CD4-positive, alpha-beta T cell treated with Interleukin-1 beta for 1 hour (primary cell): ENCODE results near the gene TXNRD1.
A peak's percentile ranks its signal among the peaks of the same experiment; 100 is the strongest.

Experiments
- DNase-seq, 2 donors: peaks; one replicate each; pipeline ENCODE4 v3.0.0-alpha.2; 2020 to 2022

The TXNRD1 gene

DNA sequence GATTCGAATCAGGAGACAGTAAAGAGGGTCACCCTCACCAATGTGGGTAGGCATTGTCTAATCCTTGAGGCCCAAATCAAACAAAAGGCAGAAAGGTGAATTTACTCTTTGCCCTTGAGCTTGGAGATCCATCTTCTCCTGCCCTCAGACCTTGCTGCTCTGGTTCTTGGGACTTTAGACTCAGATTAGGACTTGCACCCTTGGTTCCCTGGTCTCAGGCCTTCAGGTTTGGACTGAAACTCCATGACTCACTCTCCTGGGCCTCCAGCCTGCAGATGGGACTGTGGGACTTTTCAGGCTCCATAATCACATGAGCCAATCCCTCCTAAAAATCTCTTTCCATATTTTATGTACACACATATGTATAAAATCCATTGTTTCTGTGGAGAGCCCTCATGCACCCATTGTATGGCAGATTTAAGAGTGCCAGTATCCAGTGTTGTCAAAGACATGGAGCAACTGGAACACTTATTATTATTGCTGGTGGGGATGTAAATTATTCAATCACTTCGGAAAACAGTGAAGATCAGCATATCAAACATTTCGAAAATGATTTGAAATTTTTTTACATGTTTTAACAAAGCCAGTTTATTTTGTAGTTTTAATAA lies 136.6 kb downstream of the TXNRD1 start:
- no peak for DNase-seq

GRCh38 chr12:104353012-104353981 lies 137.7 kb downstream of the TXNRD1 start:
- no peak for DNase-seq

- DNase-seq = no peak
Observed at GRCh38 chr12:104354167-104354867, 138.7 kb downstream of the TXNRD1 start.

DNA sequence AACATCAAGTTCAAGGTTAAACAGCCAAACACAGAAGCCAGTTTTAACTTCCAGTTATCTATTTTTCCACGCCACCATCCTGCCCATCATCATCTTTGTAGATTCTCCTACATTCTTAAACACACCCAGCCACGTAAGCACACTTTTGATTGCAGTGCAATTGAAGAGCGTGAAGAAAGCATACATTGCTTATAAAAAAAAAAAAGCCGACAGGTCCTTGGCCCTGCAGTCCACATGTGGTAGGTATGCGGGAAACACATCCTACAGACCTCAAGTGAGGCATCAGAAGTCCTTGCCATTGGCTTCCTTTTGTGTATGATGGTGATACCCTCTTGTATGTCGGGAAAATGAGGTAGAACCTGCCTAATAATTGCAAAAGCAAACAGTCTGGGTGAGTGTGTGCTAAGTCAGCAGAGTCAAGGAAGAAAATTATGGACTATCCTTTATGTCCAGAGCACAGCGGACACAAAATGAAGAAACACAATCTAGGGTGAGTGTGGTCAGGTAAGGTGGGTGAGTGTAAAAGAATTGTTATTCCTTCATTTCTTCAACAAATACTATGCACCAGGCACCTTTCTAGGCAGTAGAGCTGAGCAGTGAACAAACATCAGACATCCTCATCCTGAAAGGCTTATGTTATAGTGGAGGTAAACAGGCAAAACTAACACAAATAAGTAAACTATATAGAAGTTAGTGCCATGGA lies 139.4 kb downstream of the TXNRD1 start:
- no peak for DNase-seq

DNA sequence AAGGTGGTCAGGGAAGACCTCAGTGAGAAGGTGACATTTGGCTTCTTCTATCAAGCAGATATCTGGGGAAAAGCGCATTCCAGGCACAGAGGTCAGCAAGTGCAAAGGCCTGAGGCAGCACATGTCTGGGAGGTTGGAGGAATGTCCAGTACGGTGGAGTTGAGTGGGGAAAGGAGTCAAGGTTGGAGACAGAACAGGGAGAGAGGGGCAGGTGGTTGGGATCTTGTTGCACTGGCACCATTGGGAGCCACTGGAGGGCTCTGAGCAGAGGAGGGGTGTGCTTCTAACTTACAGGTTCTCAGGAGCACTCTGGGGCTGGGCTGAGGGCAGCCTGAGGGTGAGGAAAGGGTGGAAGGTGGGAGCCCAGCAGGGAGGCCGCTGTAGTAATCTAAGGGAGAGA lies 140.1 kb downstream of the TXNRD1 start:
- no peak for DNase-seq

GRCh38 chr12:104356231-104357115 lies 140.9 kb downstream of the TXNRD1 start:
- no peak for DNase-seq

DNA sequence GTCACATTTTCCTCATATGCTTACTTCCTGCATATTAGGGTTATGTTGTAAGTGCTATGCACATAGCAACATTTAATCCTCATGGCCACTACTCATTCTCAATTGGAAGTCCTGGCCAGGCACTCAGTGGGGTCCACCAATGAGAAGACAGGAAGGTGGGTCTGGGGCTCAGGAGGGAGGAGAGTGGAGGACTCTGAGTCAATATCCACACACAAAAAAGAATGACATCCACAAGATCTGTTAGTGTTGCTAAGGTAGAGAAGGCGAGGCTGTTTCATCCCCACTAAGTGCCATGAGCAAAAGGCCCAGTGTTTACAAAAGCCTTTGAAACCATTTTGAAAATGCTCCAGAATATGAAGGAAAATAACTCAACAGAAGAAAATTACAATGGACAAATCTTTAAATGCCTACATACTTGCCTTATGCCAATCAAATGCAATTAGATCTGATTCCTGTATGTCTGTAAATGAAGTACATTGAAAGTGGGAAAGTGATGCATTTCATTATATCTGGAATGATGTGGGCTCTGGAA lies 141.9 kb downstream of the TXNRD1 start:
- DNase-seq = no peak

DNA sequence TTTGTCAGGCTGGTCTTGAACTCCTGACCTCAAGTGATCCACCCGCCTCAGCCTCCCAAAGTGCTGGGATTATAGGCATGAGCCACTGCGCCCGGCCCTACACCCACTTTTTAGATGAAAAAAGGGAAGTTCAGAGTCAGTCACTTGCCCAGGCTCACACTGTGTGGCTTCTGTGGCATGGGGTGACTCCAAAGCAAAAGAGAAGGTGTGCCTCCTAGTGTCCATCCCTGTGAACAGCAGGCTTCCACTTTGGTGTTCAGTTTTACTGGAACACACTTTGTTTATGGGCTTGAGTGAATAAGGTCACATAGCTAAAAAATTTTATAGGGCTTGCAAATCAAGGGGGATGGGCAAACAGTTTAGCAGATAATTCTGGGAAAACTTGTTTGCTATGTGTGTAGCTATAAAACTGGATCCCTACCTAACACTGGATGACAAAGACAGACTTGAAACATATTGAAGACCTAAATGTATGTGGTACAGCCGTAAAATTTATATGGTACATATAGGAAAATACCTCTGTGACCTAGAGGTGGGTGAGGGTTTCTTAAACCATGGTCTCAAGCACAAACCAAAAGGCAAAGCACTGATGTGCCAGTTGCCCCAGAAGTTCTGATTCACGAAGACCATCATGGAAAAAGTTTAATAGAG lies 142.9 kb downstream of the TXNRD1 start:
- DNase-seq = peak; percentile 75 to 77

DNA sequence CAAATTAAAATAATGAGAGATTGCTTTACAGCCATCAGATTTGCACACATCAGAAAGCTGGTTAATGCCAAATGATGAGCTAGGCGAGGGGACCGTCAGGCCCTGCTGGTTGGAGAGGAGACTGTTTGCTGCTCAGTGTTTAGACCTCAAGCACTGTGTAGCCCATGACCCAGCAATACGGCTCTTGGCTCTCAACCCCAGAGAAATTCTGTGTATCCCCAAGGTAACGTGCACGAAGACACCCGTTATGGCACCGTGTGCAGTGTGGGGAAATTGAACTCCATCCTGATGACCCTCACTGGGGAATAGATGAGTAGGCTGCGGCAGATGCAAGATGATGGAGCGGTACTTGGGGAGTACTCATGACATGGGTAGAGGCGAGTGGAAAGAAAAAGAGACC lies 143.6 kb downstream of the TXNRD1 start:
- no peak for DNase-seq

GRCh38 chr12:104360157-104360556 lies 144.6 kb downstream of the TXNRD1 start:
- DNase-seq = no peak

- DNase-seq = no peak
Observed at GRCh38 chr12:104360983-104361707, 145.6 kb downstream of the TXNRD1 start.

- no peak for DNase-seq
Observed at GRCh38 chr12:104365921-104366410, 150.4 kb downstream of the TXNRD1 start.

DNA sequence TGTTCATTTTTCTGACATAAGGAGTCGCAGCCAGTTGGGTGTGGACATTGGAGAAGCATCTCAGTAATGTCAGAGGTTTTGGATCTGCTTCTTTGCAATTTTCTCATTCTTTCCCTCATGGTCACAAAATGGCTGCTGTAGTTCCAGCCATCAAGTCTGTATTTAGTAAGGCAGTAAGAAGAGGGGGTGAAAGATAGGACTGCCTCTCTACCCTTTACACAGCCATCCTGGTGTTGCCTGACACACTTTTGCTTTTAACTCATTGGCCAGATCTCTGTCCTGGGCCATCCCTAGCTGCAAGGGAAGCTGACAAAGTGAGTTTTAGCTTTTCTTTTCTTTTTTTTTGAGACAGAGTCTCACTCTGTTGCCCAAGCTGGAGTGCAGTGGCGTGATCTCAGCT lies 154.1 kb downstream of the TXNRD1 start:
- no peak for DNase-seq

- no peak for DNase-seq
Observed at GRCh38 chr12:104371043-104371870, 155.7 kb downstream of the TXNRD1 start.

DNA sequence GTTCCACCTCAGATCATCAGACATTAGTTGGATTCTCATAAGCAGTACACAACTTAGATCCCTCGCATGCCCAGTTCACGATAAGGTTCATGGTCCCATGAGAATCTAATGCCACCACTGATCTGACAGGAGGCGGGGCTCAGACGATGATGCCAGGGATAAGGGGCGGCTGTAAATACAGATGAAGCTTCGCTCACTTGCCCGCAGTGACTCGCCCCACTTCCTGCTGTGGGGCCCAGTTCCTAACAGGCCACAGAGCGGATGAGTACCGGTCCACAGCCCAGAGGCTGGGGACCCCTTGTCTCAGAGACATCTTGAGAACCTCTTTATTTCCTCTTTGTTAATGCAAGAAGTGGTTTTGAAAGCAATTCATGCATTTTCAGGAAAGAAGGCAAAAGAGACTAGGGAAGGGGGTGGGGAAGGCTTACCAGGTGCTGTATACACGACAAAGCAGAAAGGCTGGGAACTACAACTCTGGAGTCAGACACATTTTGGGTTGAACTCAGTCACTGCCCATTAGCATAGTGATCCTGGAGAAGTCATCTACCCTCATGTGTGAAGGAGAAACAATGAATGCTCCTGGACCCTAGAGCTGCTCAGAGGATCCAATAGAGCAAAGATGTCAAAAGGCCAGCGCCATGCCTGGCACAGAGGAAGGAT lies 156.6 kb downstream of the TXNRD1 start:
- peak; percentile 5 to 30 for DNase-seq

- no peak for DNase-seq
Observed at GRCh38 chr12:104372721-104373335, 157.2 kb downstream of the TXNRD1 start.

DNA sequence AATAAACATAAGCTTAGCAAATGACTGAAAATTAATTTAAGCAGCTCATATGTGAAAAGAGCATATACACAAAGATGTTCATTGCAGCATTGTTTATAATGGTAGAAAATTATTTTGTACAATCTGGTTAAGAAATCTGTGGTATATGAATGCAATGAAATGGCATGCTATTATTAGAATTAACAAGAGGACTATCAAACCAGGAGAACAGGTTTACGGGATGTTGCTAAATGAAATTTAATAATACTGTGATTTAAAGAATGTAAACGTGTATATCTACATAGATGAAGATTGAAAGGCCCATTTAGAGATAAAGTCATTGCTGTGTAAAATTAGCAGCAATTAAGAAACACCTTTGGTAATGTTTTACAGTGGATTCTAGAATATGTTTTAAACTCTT lies 158.5 kb downstream of the TXNRD1 start:
- DNase-seq = no peak

DNA sequence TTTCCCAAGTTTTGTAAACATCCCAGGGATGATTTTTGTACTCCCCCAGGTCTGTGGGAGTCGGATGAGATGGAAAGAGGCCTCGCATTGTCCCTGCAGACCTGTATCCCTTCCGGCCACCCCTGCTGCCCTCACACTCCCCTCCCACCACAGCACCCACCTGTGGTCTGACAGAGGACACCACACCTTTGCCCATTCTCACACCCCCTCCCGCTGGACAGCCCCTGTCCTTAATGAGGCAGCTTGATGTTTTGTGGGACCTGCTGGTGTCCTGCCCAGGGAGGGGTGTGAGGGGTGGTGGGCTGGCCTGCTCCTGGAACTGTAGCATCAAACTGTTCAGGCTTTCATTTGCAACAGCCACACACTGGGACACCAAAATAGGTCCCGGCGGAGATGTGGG lies 159.2 kb downstream of the TXNRD1 start:
- DNase-seq = no peak
